Activated naive CD4-positive, alpha-beta T cell treated with anti-CD3 and anti-CD28 coated beads, Interleukin-2, amount 10 ng/mL, durations not matched to agents 7 days and 5 days (primary cell): ENCODE measurements around the gene ACOT7.

Experiments
- CTCF ChIA-PET: fragments of 350-600 bp; sonication (Branson Sonifier 250); formaldehyde crosslinking; loops from one replicate; lab custom pipeline; 2021; ENCODE audit warnings: antibody characterized with exemption; lab: Charles Lee
- DNase-seq: peaks from one replicate; pipeline ENCODE4 v3.0.0-alpha.2; 2020
- H3K27ac Mint-ChIP-seq: one replicate; pipeline ENCODE4 v1.8.0; 2021; ENCODE audit warnings: mild to moderate bottlenecking, moderate library complexity, mixed read lengths
- H3K27me3 Mint-ChIP-seq: one replicate; pipeline ENCODE4 v1.8.0; 2021; ENCODE audit warnings: mild to moderate bottlenecking, mixed read lengths
- H3K36me3 Mint-ChIP-seq: one replicate; pipeline ENCODE4 v1.8.0; 2021; ENCODE audit warnings: mixed read lengths
- H3K4me1 Mint-ChIP-seq: one replicate; pipeline ENCODE4 v1.8.0; 2021; ENCODE audit warnings: mixed read lengths
- H3K4me3 Mint-ChIP-seq: one replicate; pipeline ENCODE4 v1.8.0; 2021; ENCODE audit warnings: mild to moderate bottlenecking, moderate library complexity, mixed read lengths
- H3K9me3 Mint-ChIP-seq: one replicate; pipeline ENCODE4 v1.8.0; 2021; ENCODE audit warnings: mixed read lengths

ACOT7 gene

DNA sequence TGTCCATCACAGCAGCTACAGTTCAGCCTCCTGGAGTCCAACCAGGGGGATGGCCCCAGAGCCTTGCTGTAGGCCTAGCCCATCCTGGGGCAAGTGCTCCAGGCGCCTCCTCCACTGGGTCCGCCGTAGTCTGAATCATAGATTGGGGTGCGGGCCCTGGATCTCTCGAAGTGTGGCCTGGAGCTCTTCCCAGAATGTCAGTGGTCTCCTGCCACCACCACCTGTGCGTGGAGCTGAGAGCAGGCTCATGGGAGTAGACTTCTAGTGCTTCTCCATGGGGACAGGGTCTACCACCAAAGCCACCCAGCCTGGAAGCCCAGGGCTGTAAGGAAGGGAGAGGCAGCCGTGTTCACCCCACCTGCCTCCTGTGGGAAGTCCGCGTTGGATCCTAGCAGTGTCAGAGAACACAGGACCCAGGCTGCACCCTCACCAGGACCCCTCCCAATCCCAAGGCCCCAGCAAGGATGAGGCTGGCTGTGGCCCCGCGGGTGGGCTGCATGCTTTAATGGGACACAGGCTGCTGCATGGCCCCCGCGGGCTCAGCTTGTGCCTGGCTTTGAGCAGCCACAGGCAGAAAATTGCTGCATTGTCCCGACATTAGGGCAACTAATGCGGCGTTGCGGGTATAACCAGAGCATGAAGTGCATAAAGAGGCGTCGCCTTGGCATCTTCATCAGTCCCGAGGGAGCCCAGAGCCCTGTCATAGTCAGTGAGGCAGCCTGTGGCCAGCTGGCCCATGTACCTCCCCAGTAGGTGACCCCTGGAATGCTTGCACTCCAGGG is 150.3 kb downstream of the ACOT7 start:
- no peak overlapping the region for H3K4me3 Mint-ChIP-seq
- no peak for DNase-seq
- no peaks in the 10 kb centered on the region for H3K36me3 Mint-ChIP-seq
- H3K9me3 Mint-ChIP-seq, result no peaks in the 10 kb centered on the region
- H3K27me3 Mint-ChIP-seq, result peaks cover 97% of the 10 kb centered on the region
- CTCF ChIA-PET, result interaction anchor here (1.0 to 1.7 kb wide), 4 partner anchors 37 to 194 kb away, joined by 3 to 4 read pairs (median 3); partner anchors contain the start of gene RNF207
- no peak overlapping the region for H3K27ac Mint-ChIP-seq
- H3K4me1 Mint-ChIP-seq, result peaks cover 26% of the 10 kb centered on the region

DNA sequence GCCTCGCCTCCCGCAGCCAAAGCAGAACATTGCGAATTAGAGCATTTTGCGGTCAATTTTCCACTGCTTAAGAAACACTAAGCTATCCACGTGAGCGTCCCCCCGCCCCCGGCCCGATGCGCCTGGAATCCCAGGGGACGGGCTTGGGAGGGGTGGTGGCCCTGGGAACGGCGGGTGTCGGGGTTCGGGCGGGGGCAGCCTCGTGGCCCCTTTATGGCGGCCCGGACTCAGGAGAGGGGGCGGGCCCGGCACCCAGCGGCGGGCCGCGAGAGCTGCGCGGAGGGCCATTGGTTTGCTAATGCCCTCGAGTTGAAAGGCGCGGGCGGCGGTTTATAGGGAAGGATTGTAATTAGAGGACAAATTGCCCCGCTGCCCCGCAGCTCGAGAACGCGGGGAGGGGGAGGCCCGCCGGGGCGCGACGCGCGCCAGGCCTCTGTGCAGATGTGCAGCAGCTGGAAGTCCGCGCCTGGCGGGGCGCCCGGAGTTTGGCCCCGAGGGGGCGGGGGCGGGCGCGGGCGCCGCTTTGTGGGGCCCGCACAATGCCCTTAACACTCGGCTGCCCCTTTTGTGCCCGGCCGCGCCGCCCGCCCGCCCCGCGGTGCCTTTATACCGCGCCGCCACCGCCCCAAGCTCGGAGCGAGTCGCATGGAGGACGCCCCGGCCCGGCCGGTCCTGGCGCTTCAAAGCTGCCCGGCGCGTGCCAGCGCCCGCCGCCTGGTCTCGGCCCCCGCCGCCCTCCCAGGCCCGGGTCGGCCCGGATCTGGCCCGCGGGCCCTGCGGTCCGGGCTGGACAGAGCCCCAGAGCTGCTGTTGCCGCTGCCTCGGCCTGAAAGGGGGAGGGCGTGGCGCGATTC is 151.5 kb downstream of the ACOT7 start:
- no peak for DNase-seq

DNA sequence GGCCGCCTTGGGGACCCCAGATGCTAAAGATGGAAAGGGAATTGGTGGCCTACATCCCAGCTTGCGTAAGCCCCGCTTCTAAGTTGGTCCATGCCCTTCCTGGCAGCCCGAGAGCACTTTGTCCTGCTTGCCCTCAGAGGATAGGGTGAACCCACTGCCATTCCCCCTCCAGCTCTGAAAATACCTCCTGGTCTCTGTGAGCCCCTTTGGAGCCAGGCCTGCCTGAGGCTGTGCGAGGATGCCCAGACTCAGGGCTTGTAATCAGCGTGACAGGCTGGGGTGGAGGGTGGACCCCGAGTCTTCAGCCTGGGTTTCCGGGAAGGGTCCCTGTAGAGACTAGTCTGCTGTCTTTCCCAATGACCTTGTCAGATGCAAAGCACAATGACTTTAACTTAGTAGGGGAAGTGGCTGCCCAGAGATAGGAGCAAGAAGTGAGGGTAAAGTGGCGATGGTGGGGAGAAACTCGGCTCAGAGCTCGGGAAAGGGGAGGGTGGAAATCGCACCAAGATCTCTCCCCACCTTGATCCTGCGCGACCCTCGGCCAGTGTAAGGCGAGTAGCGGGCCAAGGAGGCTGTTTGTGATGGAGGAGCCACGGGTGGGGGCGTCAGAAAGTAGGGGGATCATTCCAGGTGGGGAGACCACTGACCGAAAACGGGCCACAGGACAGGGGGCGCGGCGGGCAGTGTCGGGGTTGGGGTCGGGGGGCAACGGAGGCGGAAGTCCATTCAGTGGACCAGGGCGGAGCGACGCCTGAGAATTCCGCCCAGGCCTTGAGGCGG is 152.3 kb downstream of the ACOT7 start:
- H3K4me1 Mint-ChIP-seq, result peaks cover 17% of the 10 kb centered on the region
- H3K9me3 Mint-ChIP-seq, result no peaks in the 10 kb centered on the region
- H3K4me3 Mint-ChIP-seq, result no peak overlapping the region
- peaks cover 85% of the 10 kb centered on the region for H3K27me3 Mint-ChIP-seq
- H3K36me3 Mint-ChIP-seq, result no peaks in the 10 kb centered on the region
- CTCF ChIA-PET, result interaction anchor here (1.7 kb wide), 1 partner anchor 196 kb away, joined by 3 read pairs; no protein-coding TSS in a partner anchor
- H3K27ac Mint-ChIP-seq, result no peak overlapping the region
- DNase-seq, result no peak

More for the DNA sequence above, 151.5 kb downstream of the ACOT7 start:
- H3K27ac Mint-ChIP-seq, result no peak overlapping the region
- peaks cover 24% of the 10 kb centered on the region for H3K4me1 Mint-ChIP-seq
- H3K9me3 Mint-ChIP-seq, result no peaks in the 10 kb centered on the region
- H3K4me3 Mint-ChIP-seq, result no peak overlapping the region
- CTCF ChIA-PET, result interaction anchor here (1.0 to 1.7 kb wide), 4 partner anchors 36 to 196 kb away, joined by 3 to 4 read pairs (median 3); partner anchors contain the start of gene RNF207
- no peaks in the 10 kb centered on the region for H3K36me3 Mint-ChIP-seq
- H3K27me3 Mint-ChIP-seq, result peaks cover 93% of the 10 kb centered on the region

DNA sequence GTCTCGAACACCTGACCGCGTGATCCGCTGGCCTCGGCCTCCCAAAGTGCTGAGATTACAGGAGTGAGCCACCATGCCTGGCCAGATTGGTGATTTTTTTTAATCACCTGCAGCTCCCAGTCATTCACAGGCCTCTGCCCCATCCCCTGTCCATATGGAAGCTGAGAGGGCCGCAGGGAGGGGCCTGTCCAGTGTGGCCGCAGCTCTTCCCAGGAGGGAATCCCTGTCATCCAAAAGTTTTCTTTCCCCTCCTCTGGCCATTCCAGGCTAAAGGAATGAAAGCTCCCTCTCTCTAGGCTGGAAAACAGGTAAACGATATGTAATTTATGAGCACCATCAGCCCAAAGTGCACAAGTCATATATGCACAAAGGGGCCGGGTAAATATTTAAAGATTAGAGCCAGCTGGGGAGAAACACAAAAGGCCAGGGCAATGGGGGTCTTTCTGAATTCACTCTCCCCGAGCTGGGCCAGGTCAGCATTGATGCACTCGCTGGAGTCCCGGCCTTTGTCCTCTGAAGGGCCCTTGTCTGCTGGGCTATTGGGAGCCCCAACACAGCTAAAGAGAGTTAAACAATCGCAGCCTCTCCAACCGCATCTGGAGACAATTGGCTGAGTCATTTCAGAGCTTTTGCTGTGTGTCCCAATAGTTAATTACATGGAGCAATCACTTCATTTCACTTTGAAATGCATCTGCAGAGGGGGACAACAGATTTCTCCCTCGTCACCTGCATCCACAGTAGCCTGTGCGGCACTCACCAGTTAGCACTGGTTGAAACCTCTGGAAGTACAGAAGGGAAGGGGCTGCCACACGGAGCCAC is 153.4 kb downstream of the ACOT7 start:
- Mint-ChIP-seq H3K27ac (no peak overlapping the region), H3K9me3 (no peaks in the 10 kb centered on the region), H3K4me1 (peaks cover 17% of the 10 kb centered on the region), H3K27me3 (peaks cover 74% of the 10 kb centered on the region), H3K4me3 (no peak overlapping the region), H3K36me3 (no peaks in the 10 kb centered on the region)
- CTCF ChIA-PET, result interaction anchor here (0.6 to 1.6 kb wide), 5 partner anchors 103 to 337 kb away, joined by 3 to 4 read pairs (median 3); no protein-coding TSS in a partner anchor
- no peak for DNase-seq

DNA sequence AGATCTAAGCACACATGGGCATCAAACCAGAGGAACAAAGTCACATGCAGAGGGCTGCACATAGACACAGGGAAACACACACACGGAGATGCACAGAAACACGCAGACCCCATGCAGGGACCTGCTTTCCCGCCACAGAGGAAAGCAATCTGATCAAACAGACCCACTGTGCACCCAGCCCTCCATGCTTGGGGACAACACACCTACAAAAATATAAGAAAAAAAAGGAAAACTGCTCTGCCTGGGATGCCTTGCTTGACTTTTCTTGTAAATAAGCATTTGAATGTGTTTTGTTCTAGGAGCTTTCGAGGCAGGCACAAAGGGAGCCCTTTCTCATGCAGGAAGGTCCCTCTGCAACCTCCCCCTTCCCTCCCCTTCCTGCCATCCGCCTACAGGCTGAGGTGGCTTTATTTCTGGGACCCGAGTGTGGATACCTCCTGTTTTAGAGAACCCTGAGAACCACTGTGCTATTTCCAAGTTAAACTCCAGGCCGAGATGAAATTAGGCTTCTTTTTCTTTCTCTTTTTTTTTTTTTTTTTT is 154.3 kb downstream of the ACOT7 start:
- Mint-ChIP-seq H3K27me3 (peaks cover 65% of the 10 kb centered on the region), H3K4me3 (no peak overlapping the region), H3K9me3 (no peaks in the 10 kb centered on the region), H3K4me1 (peaks cover 22% of the 10 kb centered on the region), H3K36me3 (no peaks in the 10 kb centered on the region), H3K27ac (no peak overlapping the region)
- CTCF ChIA-PET, result interaction anchor here (0.6 to 1.6 kb wide), 8 partner anchors 32 to 338 kb away, joined by 3 to 4 read pairs (median 3); no protein-coding TSS in a partner anchor
- DNase-seq, result no peak

DNA sequence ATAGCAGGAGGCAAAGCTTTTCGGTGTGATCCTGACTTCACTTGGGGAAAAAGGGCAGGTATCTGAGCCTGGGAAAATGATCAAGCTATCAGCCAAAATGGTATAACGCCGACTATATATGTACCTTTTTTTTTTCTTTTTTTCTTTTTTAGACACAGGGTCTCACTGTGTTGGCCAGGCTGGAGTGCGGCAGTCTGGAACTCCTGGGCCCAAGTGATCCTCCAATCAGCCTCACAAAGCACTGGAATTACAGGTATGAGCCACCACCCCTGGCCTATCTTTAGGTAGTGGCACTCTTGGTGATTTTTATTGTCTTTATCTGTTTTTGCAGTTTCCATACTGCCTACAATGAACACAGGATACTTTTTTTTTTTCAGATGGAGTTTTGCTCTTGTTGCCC is 156.5 kb downstream of the ACOT7 start:
- Mint-ChIP-seq H3K27me3 (peaks cover 46% of the 10 kb centered on the region), H3K27ac (peak overlapping the region; percentile 58), H3K4me1 (peaks cover 39% of the 10 kb centered on the region), H3K36me3 (peaks cover 15% of the 10 kb centered on the region), H3K9me3 (no peaks in the 10 kb centered on the region), H3K4me3 (peak overlapping the region; percentile 56)
- CTCF ChIA-PET, result interaction anchor here (0.6 to 1.9 kb wide), 3 partner anchors 9 to 54 kb away, joined by 3 to 4 read pairs (median 3); no protein-coding TSS in a partner anchor
- no peak for DNase-seq

DNA sequence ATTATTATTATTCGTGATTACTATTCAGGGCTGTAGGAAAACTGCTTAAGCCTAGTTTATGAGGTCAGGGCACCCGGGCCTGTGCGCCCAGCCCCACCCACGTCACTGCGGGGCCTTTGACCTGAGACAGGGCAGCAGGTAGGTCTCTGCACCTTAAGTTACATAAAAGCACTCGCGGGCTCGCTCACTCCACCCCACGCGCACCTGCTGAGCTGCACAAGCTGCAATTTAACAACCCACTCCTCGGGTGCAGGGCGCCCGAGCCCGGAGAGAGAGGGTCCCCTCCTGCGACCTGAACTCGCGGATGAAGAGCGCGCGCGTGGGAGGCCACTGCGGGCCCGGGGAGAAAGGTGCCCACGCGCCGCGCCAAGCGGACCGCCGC is 158.3 kb downstream of the ACOT7 start:
- CTCF ChIA-PET, result interaction anchor here (0.9 to 1.0 kb wide), 2 partner anchors 29 to 30 kb away, joined by 4 read pairs; no protein-coding TSS in a partner anchor
- peaks cover 20% of the 10 kb centered on the region for H3K36me3 Mint-ChIP-seq
- H3K27ac Mint-ChIP-seq, result peak overlapping the region; percentile 76
- peak; percentile 36 for DNase-seq
- peaks cover 34% of the 10 kb centered on the region for H3K4me1 Mint-ChIP-seq
- no peaks in the 10 kb centered on the region for H3K9me3 Mint-ChIP-seq
- H3K4me3 Mint-ChIP-seq, result peak overlapping the region; percentile 91
- peaks cover 28% of the 10 kb centered on the region for H3K27me3 Mint-ChIP-seq

DNA sequence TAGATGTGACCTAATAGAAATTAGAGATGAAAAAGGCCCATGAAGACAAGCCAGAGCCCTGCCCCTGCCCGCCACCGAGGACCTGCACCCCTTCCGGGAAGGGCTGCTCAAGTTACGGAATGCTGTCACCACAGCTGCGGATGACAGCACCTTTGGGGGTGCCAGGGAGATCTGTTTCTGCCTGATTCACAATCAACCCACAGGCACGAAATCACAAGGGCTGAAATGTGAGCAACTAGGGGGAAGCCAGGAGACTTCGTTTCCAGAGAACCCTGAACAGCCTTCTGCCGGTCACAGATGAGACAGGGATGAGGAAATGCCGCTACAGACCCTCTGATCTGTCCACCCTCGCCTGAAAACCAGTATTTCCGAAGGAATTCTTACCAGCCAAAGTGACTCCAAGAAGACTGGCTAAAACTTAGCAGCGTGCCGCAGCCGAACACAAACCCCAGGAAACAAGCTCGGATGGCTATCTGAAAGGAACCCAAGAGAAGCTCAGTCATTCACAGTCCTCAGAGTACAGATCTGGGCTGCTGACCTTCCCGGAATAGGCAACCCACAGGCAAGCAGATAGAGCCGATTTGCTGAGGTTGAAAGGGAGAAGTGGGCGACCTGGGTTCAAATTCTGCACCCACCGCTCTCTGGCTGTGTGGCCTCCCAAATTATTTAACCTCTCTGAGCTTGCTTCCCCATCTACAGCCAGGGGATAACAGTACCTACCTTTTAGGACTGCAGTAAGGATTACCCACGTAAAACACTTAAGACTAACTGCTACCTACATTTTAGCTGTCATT is 158.9 kb downstream of the ACOT7 start:
- Mint-ChIP-seq H3K9me3 (no peaks in the 10 kb centered on the region), H3K36me3 (peaks cover 22% of the 10 kb centered on the region), H3K4me1 (peaks cover 34% of the 10 kb centered on the region), H3K4me3 (peak overlapping the region; percentile 91), H3K27ac (peak overlapping the region; percentile 76), H3K27me3 (peaks cover 22% of the 10 kb centered on the region)
- no peak for DNase-seq
- CTCF ChIA-PET, result interaction anchor here (0.9 to 1.0 kb wide), 2 partner anchors 28 to 30 kb away, joined by 4 read pairs; no protein-coding TSS in a partner anchor

DNA sequence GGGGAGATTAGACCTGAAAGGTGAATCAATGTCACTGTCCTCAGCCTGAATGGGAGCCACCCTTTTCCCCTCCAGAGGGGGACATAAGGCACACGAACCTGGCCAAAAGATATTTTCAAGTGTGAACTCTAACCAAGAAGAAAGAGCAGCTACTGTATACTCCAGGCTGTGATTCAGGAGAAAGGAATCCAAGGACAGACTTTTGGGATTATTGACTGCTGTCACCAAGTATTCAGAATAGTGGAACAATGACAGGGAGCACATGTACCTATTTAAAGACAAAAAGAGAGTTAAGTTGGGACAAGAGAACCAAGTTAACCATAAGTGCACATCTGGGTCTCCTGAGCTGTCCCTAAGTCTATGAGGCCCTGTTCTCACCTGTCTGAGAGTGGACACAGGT is 160.2 kb downstream of the ACOT7 start:
- H3K27me3 Mint-ChIP-seq, result peaks cover 9% of the 10 kb centered on the region
- peak overlapping the region; percentile 91 for H3K4me3 Mint-ChIP-seq
- H3K27ac Mint-ChIP-seq, result no peak overlapping the region
- peaks cover 30% of the 10 kb centered on the region for H3K4me1 Mint-ChIP-seq
- CTCF ChIA-PET, result no interaction called here
- H3K9me3 Mint-ChIP-seq, result no peaks in the 10 kb centered on the region
- H3K36me3 Mint-ChIP-seq, result peaks cover 23% of the 10 kb centered on the region
- no peak for DNase-seq

DNA sequence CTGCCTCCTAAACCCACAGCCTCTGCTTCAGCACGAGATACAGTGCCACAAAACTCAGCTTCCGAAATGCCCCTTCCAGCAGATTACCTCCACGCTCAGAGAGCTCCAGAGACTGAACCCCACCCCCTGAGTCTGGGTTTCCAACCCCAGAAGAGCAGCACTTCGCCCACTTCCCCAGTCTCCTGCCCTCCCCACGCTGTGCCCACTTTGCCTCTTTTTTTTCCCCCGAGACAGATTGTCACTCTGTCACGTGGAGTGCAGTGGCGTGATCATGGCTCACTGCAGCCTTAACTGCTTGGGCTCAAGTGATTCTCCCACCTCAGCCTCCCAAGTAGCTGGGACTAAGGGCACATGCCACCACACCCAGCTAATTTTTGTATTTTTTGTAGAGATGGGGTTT is 167.9 kb downstream of the ACOT7 start:
- H3K27ac Mint-ChIP-seq, result no peak overlapping the region
- CTCF ChIA-PET, result interaction anchor here (1.4 kb wide), 1 partner anchor 18 kb away, joined by 6 read pairs; no protein-coding TSS in a partner anchor
- H3K4me3 Mint-ChIP-seq, result no peak overlapping the region
- no peaks in the 10 kb centered on the region for H3K4me1 Mint-ChIP-seq
- no peaks in the 10 kb centered on the region for H3K9me3 Mint-ChIP-seq
- H3K36me3 Mint-ChIP-seq, result peaks cover 46% of the 10 kb centered on the region
- no peak for DNase-seq
- H3K27me3 Mint-ChIP-seq, result no peaks in the 10 kb centered on the region

DNA sequence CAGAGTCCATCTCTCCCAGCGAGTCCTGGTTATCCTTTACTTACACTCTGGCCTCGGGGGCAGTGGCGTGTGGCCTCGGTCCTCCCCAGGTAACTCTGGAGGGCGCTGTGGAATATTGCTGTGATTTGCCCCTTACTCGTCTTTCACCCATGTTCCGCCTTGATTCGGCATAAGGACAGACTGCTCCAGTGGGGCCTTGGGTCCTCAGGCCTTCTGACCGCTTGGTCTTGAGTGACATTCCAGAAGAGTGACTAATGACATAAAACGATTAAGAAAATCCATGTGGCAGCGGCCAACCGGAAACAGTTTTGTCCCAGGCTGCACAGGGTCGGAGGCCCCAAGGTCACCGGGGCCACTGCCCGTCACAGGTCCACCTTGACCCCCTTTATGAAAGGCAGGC is 168.8 kb downstream of the ACOT7 start:
- CTCF ChIA-PET, result no interaction called here
- no peak for DNase-seq
- no peak overlapping the region for H3K27ac Mint-ChIP-seq
- H3K4me1 Mint-ChIP-seq, result no peaks in the 10 kb centered on the region
- peaks cover 50% of the 10 kb centered on the region for H3K36me3 Mint-ChIP-seq
- H3K4me3 Mint-ChIP-seq, result no peak overlapping the region
- no peaks in the 10 kb centered on the region for H3K9me3 Mint-ChIP-seq
- no peaks in the 10 kb centered on the region for H3K27me3 Mint-ChIP-seq

DNA sequence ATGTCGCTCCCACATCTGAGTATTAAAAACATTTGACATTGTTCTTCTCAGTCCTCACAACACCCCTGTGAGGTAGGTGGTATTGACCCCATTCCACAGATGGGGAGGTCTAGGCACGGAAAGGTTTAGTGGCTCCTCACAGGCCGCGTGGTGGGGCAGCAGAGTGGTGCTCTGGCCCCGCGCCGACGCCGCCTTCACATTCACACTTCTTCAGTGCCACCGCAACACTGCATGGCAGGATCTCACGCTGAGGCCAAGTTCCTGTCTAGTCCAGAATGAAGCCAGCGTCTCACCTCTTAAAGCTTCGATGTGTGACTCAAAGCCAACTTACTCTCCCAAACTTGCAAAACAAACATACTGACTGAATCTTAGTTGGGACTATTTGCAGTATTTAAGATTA is 169.9 kb downstream of the ACOT7 start:
- CTCF ChIA-PET, result interaction anchor here (1.0 to 1.1 kb wide), 2 partner anchors 10 to 23 kb away, joined by 3 read pairs; no protein-coding TSS in a partner anchor
- no peak for DNase-seq
- peaks cover 49% of the 10 kb centered on the region for H3K36me3 Mint-ChIP-seq
- H3K9me3 Mint-ChIP-seq, result no peaks in the 10 kb centered on the region
- H3K4me1 Mint-ChIP-seq, result no peaks in the 10 kb centered on the region
- no peaks in the 10 kb centered on the region for H3K27me3 Mint-ChIP-seq
- no peak overlapping the region for H3K4me3 Mint-ChIP-seq
- no peak overlapping the region for H3K27ac Mint-ChIP-seq
